ENCODE results near the gene GYPC.
"Not testable (repeated sequence)": the region's sequence is repeated elsewhere in the genome, so short reads cannot be mapped to it uniquely, and the experiment has no call there.

Gene GYPC

GRCh38 chr2:126637386-126637785 is 18.6 kb upstream of the GYPC start:
- no peaks in the 10 kb centered on the region for H3F3A ChIP-seq (ENCODE audit: low read depth)
- H2AFZ ChIP-seq (ENCODE audit: low read length), result no peak overlapping the region
- no peaks in the 10 kb centered on the region for H3K27me3 ChIP-seq (ENCODE audit: insufficient read depth, low read length, poor library complexity, severe bottlenecking)
- TF ChIP-seq CTCF (conservative IDR thresholded peaks at IDR 0.05; ENCODE audit: low read length) (no peak), EZH2phosphoT487 (IDR thresholded peaks at IDR 0.05; ENCODE audit: borderline replicate concordance) (no peak)
- H3K9ac ChIP-seq (ENCODE audit: low read depth, low read length, poor library complexity, severe bottlenecking), result no peak overlapping the region
- no peaks in the 10 kb centered on the region for H3K79me2 ChIP-seq (ENCODE audit: insufficient read depth, low read length)
- H4K20me1 ChIP-seq (ENCODE audit: insufficient read depth, low read length, poor library complexity, severe bottlenecking), result no peaks in the 10 kb centered on the region
- H3K36me3 ChIP-seq (ENCODE audit: insufficient read depth, low read length), result no peaks in the 10 kb centered on the region
- no peak overlapping the region for H3K4me3 ChIP-seq (ENCODE audit: low read length, poor library complexity, severe bottlenecking)
- no peaks in the 10 kb centered on the region for H3K9me2 ChIP-seq (replicated peaks; ENCODE audit: low read depth, low read length)
- H3K4me2 ChIP-seq (ENCODE audit: low read depth, low read length, poor library complexity, severe bottlenecking), result no peak overlapping the region
- no peaks in the 10 kb centered on the region for H3K9me3 ChIP-seq (ENCODE audit: insufficient read depth, low read depth, low read length)
- H3K4me1 ChIP-seq (ENCODE audit: insufficient read depth, low read length, poor library complexity, severe bottlenecking), result no peaks in the 10 kb centered on the region

- Histone ChIP-seq H3K9me3 (ENCODE audit: insufficient read depth, low read depth, low read length) (no peaks in the 10 kb centered on the region), H3K4me1 (ENCODE audit: insufficient read depth, low read length, poor library complexity, severe bottlenecking) (no peaks in the 10 kb centered on the region), H3K36me3 (ENCODE audit: insufficient read depth, low read length) (no peaks in the 10 kb centered on the region), H3K79me2 (ENCODE audit: insufficient read depth, low read length) (no peaks in the 10 kb centered on the region), H4K20me1 (ENCODE audit: insufficient read depth, low read length, poor library complexity, severe bottlenecking) (no peaks in the 10 kb centered on the region), H3K27me3 (ENCODE audit: insufficient read depth, low read length, poor library complexity, severe bottlenecking) (no peaks in the 10 kb centered on the region), H3K4me2 (ENCODE audit: low read depth, low read length, poor library complexity, severe bottlenecking) (no peak overlapping the region), H2AFZ (ENCODE audit: low read length) (no peak overlapping the region), H3F3A (ENCODE audit: low read depth) (no peaks in the 10 kb centered on the region), H3K9me2 (replicated peaks; ENCODE audit: low read depth, low read length) (no peaks in the 10 kb centered on the region), H3K4me3 (ENCODE audit: low read length, poor library complexity, severe bottlenecking) (no peak overlapping the region), H3K9ac (ENCODE audit: low read depth, low read length, poor library complexity, severe bottlenecking) (no peak overlapping the region)
- TF ChIP-seq CTCF (conservative IDR thresholded peaks at IDR 0.05; ENCODE audit: low read length), result no peak
- TF ChIP-seq EZH2phosphoT487 (IDR thresholded peaks at IDR 0.05; ENCODE audit: borderline replicate concordance), result no peak
Observed at GRCh38 chr2:126638746-126639145, 17.2 kb upstream of the GYPC start.

- H2AFZ ChIP-seq (ENCODE audit: low read length), result no peak overlapping the region
- no peaks in the 10 kb centered on the region for H3K79me2 ChIP-seq (ENCODE audit: insufficient read depth, low read length)
- no peak overlapping the region for H3K4me2 ChIP-seq (ENCODE audit: low read depth, low read length, poor library complexity, severe bottlenecking)
- H3K27me3 ChIP-seq (ENCODE audit: insufficient read depth, low read length, poor library complexity, severe bottlenecking), result no peaks in the 10 kb centered on the region
- H4K20me1 ChIP-seq (ENCODE audit: insufficient read depth, low read length, poor library complexity, severe bottlenecking), result no peaks in the 10 kb centered on the region
- no peaks in the 10 kb centered on the region for H3K4me1 ChIP-seq (ENCODE audit: insufficient read depth, low read length, poor library complexity, severe bottlenecking)
- H3K9ac ChIP-seq (ENCODE audit: low read depth, low read length, poor library complexity, severe bottlenecking), result no peak overlapping the region
- H3F3A ChIP-seq (ENCODE audit: low read depth), result no peaks in the 10 kb centered on the region
- TF ChIP-seq CTCF (conservative IDR thresholded peaks at IDR 0.05; ENCODE audit: low read length), result no peak
- no peak for TF ChIP-seq EZH2phosphoT487 (IDR thresholded peaks at IDR 0.05; ENCODE audit: borderline replicate concordance)
- no peaks in the 10 kb centered on the region for H3K36me3 ChIP-seq (ENCODE audit: insufficient read depth, low read length)
- H3K9me3 ChIP-seq (ENCODE audit: insufficient read depth, low read depth, low read length), result no peaks in the 10 kb centered on the region
- H3K9me2 ChIP-seq (replicated peaks; ENCODE audit: low read depth, low read length), result no peaks in the 10 kb centered on the region
- H3K4me3 ChIP-seq (ENCODE audit: low read length, poor library complexity, severe bottlenecking), result no peak overlapping the region
Observed at GRCh38 chr2:126639276-126639675, 16.7 kb upstream of the GYPC start.

- not testable (repeated sequence) for H3F3A ChIP-seq (ENCODE audit: low read depth); H3K9ac ChIP-seq (ENCODE audit: low read depth, low read length, poor library complexity, severe bottlenecking); H2AFZ ChIP-seq (ENCODE audit: low read length); H3K36me3 ChIP-seq (ENCODE audit: insufficient read depth, low read length); H3K79me2 ChIP-seq (ENCODE audit: insufficient read depth, low read length); H4K20me1 ChIP-seq (ENCODE audit: insufficient read depth, low read length, poor library complexity, severe bottlenecking); H3K4me2 ChIP-seq (ENCODE audit: low read depth, low read length, poor library complexity, severe bottlenecking); H3K27me3 ChIP-seq (ENCODE audit: insufficient read depth, low read length, poor library complexity, severe bottlenecking); H3K9me3 ChIP-seq (ENCODE audit: insufficient read depth, low read depth, low read length); H3K4me3 ChIP-seq (ENCODE audit: low read length, poor library complexity, severe bottlenecking); H3K9me2 ChIP-seq (replicated peaks; ENCODE audit: low read depth, low read length); H3K4me1 ChIP-seq (ENCODE audit: insufficient read depth, low read length, poor library complexity, severe bottlenecking)
Observed at GRCh38 chr2:126641294-126641693, 14.7 kb upstream of the GYPC start.
